Kidney (tissue), 14 donors: Measurements from ENCODE around the gene ARID1B. TPM values are rescaled to one million over a fixed set of nuclear protein-coding genes. Genes with fewer than 3 reads are reported as not detected.

Experiments
- DNase-seq, 5 donors: peaks; one replicate each; pipeline ENCODE4 v3.0.0-alpha.2; 2013 to 2020
- FAIRE-seq: peaks from 2 replicates; lab custom pipeline; 2012; peaks lifted over from hg19 to GRCh38; lab: Jason Lieb, UNC
- H3K27ac ChIP-seq, 2 donors: one replicate each; pipeline ENCODE4 v1.7.0; 2013; ENCODE audit warnings: low read depth in 2 of 2, low read length in 2 of 2, inconsistent platforms in 1 of 2
- H3K27me3 ChIP-seq: one replicate; pipeline ENCODE4 v1.7.1; 2013; ENCODE audit warnings: low read length, inconsistent platforms; ENCODE audit not compliant: control insufficient read depth, insufficient read depth
- H3K36me3 ChIP-seq, 3 donors: one replicate each; pipeline versions ENCODE4 v1.7.0 to v1.7.1; 2013; ENCODE audit warnings: low read length in 3 of 3, control low read depth in 1 of 3, inconsistent platforms in 1 of 3; ENCODE audit not compliant: insufficient read depth in 3 of 3, control insufficient read depth in 2 of 3
- H3K4me1 ChIP-seq, 3 donors: one replicate each; pipeline versions ENCODE4 v1.7.0 to v1.7.1; 2013; ENCODE audit warnings: low read length in 3 of 3, inconsistent platforms in 1 of 3, low read depth in 1 of 3; ENCODE audit not compliant: control insufficient read depth in 2 of 3, insufficient read depth in 2 of 3
- H3K4me3 ChIP-seq, 3 donors: one replicate each; pipeline versions ENCODE4 v1.7.0 to v1.8.1; 2013; ENCODE audit warnings: low read length in 3 of 3, control low read depth in 1 of 3, inconsistent platforms in 1 of 3
- H3K9ac ChIP-seq, 3 donors: one replicate each; pipeline versions ENCODE4 v1.7.0 to v1.7.1; 2013; ENCODE audit warnings: low read length in 3 of 3, control low read depth in 1 of 3, inconsistent platforms in 1 of 3
- H3K9me3 ChIP-seq, 3 donors: one replicate each; pipeline versions ENCODE4 v1.7.0 to v1.7.1; 2013; ENCODE audit warnings: low read length in 3 of 3, control low read depth in 1 of 3, inconsistent platforms in 1 of 3; ENCODE audit not compliant: control insufficient read depth in 2 of 3, insufficient read depth in 1 of 3
- intact Hi-C: fragments of 100-400 bp; cut with DNase I; formaldehyde crosslinking; loops from one replicate; pipeline ENCODE4 v1.11.1; 2022
- polyA plus RNA-seq: library from polyadenylated mRNA; stranded (reverse); fragments of 350-450 nt; fragmentation: Illumina TruSeq; extraction: RNeasy Lipid Tissue Mini Kit (QIAGEN cat#74804); gene quantifications from one replicate; pipeline ENCODE4 v1.2.3, GENCODE V29; 2014; ENCODE audit warnings: low read depth, low replicate concordance; ENCODE audit not compliant: insufficient read depth
- total RNA-seq: library from RNA; stranded (reverse); fragmentation: NEBNext Ultra II Directional; extraction: Animal tissue kit (Norgen Biotek cat#: 25700); gene quantifications from one replicate; pipeline ENCODE4 v1.2.1, GENCODE V29; 2021
- TF ChIP-seq, protein P1 (sequence below): IDR thresholded peaks from 3 replicates; pipeline ENCODE4 v1.5.1; 2012; ENCODE audit warnings: mild to moderate bottlenecking, moderate library complexity, borderline replicate concordance; ENCODE audit not compliant: insufficient read depth; ENCODE audit errors: extremely low read depth
- donor health status: control.
- donor health status: control.
- donor health status: control.
- donor health status: control.
- donor health status: control.
- donor health status: DM: yes; HTN: yes; CAD: no.
- donor health status: Normal renal cell carcinoma (clear cell type).

Gene ARID1B
- total and polyA plus RNA-seq, 2 donors from 2014 or later = 16.4 to 110 TPM

DNA sequence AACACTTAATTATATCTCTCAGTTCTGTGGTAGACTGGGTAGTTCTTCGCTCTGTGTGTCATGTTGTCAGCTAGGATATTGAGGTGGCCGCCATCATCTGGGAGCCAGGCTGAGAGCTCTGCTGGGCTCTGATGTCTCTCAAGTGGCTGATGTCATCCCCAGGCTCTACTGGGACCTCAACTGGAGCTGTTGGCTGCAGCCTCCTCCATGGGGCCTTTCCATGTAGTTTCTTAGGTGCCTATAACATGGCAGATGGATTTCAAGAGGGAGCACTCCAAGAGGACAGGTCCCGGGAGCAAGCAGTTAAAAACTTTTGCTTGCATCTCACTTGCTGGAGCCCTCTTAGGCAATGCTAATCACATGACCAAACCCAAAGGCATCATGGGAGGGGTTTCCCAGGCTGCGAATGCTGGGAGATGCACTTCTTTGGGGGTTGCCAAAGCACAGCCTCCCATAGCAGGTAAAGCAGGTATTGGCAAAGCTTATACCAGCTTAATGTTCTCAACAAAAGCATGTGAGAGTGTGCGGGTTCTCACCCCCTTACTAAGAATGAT, 416.3 kb downstream of the ARID1B start:
- no peaks in the 10 kb centered on the region for H3K4me1 ChIP-seq
- H3K27me3 ChIP-seq = no peaks in the 10 kb centered on the region
- H3K27ac ChIP-seq = peak overlapping the region in 1 of 2 donors; percentile 50
- H3K9me3 ChIP-seq = no peaks in the 10 kb centered on the region
- FAIRE-seq (no peak), DNase-seq (no peak)
- TF ChIP-seq, protein P1, sequence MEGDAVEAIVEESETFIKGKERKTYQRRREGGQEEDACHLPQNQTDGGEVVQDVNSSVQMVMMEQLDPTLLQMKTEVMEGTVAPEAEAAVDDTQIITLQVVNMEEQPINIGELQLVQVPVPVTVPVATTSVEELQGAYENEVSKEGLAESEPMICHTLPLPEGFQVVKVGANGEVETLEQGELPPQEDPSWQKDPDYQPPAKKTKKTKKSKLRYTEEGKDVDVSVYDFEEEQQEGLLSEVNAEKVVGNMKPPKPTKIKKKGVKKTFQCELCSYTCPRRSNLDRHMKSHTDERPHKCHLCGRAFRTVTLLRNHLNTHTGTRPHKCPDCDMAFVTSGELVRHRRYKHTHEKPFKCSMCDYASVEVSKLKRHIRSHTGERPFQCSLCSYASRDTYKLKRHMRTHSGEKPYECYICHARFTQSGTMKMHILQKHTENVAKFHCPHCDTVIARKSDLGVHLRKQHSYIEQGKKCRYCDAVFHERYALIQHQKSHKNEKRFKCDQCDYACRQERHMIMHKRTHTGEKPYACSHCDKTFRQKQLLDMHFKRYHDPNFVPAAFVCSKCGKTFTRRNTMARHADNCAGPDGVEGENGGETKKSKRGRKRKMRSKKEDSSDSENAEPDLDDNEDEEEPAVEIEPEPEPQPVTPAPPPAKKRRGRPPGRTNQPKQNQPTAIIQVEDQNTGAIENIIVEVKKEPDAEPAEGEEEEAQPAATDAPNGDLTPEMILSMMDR = no peak
- intact Hi-C loops = no loop called here
- no peak overlapping the region for H3K9ac ChIP-seq
- peaks cover 6 to 31% (median 25%) of the 10 kb centered on the region in 3 donors for H3K36me3 ChIP-seq
- no peak overlapping the region for H3K4me3 ChIP-seq

DNA sequence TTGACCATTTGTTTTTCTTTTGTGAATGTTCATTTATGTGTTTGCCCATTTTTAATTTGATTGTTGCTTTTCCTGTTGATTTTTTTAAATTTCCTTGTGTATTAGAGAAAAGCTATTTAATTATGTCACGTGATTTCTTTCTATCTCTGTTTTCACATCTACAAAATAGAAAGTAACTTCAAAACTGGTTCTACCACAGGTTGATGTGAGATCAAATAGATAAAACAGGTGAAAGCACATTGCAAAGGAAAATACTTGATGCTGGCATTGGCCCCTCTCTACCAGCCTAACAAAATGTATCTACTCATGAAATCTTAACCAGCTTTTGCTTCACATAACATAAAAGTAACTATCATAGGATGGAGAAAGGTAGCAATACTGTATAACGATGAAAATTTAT, 416.9 kb downstream of the ARID1B start:
- TF ChIP-seq, protein P1 = no peak
- H3K36me3 ChIP-seq = peaks cover 6 to 35% (median 24%) of the 10 kb centered on the region in 3 donors
- DNase-seq (peak in 1 of 5 donors; percentile 29), FAIRE-seq (no peak)
- H3K9ac ChIP-seq = no peak overlapping the region
- no peaks in the 10 kb centered on the region for H3K9me3 ChIP-seq
- no peaks in the 10 kb centered on the region for H3K4me1 ChIP-seq
- intact Hi-C loops = no loop called here
- no peak overlapping the region for H3K4me3 ChIP-seq
- H3K27ac ChIP-seq = no peak overlapping the region
- H3K27me3 ChIP-seq = no peaks in the 10 kb centered on the region

GRCh38 chr6:157194643-157195042, 417.5 kb downstream of the ARID1B start:
- intact Hi-C loops = no loop called here
- Histone ChIP-seq H3K9me3 (no peaks in the 10 kb centered on the region), H3K27ac (no peak overlapping the region), H3K4me1 (no peaks in the 10 kb centered on the region), H3K4me3 (no peak overlapping the region), H3K27me3 (no peaks in the 10 kb centered on the region), H3K36me3 (peaks cover 6 to 31% (median 22%) of the 10 kb centered on the region in 3 donors), H3K9ac (no peak overlapping the region)
- FAIRE-seq (no peak), DNase-seq (no peak)
- TF ChIP-seq, protein P1 = no peak

GRCh38 chr6:157196391-157196790, 419.2 kb downstream of the ARID1B start:
- TF ChIP-seq, protein P1 = no peak
- DNase-seq (no peak), FAIRE-seq (no peak)
- peaks cover 0 to 32% (median 18%) of the 10 kb centered on the region in 3 donors for H3K36me3 ChIP-seq
- H3K4me1 ChIP-seq = no peaks in the 10 kb centered on the region
- intact Hi-C loops = no loop called here
- no peak overlapping the region for H3K4me3 ChIP-seq
- no peaks in the 10 kb centered on the region for H3K27me3 ChIP-seq
- H3K27ac ChIP-seq = no peak overlapping the region
- H3K9ac ChIP-seq = no peak overlapping the region
- no peaks in the 10 kb centered on the region for H3K9me3 ChIP-seq
